GM21786 (cell line): ENCODE data around the gene ITPR2.
"Not testable (repeated sequence)": the region's sequence is repeated elsewhere in the genome, so short reads cannot be mapped to it uniquely, and the experiment has no call there.

ENCODE experiments used
- ATAC-seq: cut with Tn5 transposase; IDR thresholded peaks from one replicate; pipeline ENCODE4 v1.9.1; 2021; ENCODE audit not compliant: unreplicated experiment

Gene ITPR2

DNA sequence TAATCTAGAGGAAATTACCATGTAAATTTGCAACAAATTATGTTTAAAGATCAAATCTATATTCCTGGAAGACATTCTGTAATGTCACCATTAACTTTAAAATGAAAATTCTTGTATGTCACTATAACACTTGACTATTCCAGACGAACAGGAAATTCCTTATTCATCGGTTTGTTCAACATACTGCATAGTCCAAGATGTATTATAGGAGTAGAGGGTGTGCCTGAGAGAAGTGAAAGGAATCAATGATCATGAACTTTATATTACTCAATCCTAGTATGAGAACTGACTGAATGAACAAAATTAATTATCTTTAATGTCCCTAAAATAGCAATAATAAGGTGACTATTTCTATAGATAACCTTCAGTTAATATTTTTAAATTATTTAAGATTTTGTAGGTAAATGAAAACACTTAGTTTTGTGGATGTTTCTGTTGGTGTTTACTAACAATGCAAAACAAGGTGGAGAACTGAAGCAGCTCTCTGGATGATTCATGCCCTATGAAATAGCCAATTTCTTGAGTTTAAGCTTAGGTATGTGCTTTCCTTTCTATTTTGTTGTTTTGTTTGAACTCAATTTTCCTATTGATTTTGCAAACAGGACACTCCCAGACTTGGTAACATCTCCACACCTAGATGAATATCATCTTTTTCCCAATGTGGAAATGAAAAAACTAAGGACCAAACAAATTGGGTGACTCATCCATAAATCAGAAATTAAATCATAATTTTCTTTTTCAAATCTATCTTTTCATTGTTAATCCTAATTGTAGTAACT lies 18.2 kb upstream of the ITPR2 start:
- ATAC-seq = no peak

DNA sequence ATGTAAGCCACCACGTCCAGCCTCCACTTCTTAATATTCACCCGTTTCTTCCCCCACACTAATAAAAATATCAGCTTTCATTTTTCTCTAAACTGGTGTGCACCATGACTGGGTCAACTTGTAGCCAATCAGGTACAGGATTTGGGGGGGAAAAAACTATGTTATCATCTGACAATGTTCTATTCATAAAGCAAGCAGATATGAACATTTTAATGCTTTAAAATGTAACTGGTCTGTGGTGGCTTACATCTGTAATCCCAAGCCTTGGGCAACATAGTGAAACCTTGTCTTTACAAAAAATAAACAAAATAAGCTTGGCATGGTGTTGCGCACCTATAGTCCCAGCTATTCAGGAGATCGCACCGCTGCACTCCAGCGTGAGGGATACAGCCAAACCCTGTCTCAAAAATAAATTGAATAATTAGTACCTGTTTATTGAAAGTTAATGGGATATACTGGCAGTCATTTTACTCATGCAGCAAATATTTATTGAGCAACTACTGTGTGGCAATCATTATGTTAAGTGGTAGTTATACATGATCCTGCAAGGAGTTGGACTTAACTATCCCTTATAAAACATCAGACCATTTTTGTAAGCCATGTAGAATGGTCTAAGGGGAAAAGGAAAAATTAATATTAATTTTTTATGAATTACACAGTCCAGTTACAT lies 15.3 kb upstream of the ITPR2 start:
- no peak for ATAC-seq

GRCh38 chr12:26847431-26847830 lies 14.4 kb upstream of the ITPR2 start:
- no peak for ATAC-seq

GRCh38 chr12:26846416-26846815 lies 13.4 kb upstream of the ITPR2 start:
- ATAC-seq = no peak

DNA sequence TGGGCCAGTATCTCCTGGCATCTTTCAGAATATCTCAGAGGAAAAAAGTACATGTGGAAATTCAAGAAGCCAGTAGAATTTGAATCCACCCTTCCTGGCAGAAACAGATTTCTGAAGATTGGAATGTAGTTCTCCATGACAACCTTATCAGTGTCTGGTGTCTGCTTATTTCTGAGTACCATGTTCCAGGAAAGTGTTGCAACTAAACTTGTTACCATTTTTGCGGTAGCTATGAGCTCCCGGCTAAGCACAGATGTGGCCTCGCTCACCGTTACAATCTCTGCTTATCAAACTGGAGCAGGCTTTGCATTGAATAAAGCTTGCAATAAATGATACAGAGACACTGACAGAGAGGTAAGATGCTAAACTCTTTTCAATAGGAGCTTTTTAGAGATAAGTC lies 13.0 kb upstream of the ITPR2 start:
- ATAC-seq = no peak

- ATAC-seq = no peak
Observed at GRCh38 chr12:26845057-26845666, 12.2 kb upstream of the ITPR2 start.

DNA sequence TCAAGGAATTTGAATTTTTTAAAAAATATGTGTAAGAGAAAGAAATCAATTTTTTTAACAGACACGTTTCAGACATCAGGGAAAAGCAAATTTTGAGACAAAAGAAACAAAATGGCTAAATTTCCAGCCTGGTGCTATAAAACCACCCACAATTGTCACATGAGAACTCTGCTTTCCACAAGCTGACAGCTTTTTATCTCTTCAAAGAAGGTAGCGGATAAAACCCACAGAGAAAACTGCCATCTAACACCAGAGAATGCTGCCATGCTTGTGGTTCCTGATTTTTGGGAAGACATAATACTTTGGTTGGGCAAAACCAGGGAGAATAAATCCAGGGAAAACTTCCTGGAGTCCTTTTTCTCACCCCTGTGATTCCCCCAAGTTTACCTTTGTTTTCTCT lies 10.3 kb upstream of the ITPR2 start:
- no peak for ATAC-seq

DNA sequence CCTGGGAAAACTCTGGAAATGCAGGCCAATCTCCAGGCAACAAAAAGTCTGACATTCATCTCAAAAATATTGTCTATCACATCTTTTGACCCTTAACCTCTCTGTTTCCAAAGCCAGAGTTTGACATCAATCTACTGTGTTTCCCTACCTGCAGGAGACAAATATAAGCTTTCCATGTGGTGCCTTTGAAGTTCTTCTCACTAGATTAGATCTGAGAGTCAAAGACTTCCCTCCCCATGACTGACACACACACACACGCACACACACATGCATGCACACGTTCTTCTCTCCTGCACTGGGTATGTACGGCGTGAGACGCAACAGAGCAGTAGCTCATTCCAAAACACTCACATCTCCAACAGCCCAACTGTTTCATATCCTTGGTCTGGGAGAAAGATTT lies 8.1 kb upstream of the ITPR2 start:
- ATAC-seq = no peak

GRCh38 chr12:26839512-26839911 lies 6.5 kb upstream of the ITPR2 start:
- no peak for ATAC-seq

DNA sequence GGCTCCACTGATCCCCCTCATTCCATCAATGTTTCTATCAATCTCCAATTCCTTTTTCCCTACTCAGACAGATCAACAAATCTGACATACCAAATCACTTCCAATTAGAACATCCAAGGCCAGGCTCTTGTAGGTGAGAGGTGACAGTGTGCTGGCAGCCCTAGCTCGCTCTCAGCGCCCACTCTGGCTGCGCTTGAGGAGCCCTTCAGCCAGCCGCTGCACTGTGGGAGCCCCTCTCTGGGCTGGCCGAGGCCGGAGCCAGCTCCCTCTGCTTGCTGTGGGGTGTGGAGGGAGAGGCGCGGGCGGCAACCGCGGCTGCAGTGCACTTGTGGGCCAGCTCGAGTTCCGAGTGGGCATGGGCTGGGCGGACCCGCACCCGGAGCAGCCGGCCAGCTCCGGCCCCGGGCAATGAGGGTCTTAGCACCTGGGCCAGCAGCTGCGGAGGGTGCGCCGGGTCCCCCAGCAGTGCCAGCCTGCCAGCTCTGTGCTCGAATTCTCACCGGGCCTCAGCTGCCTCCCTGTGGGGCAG lies 6.0 kb upstream of the ITPR2 start:
- ATAC-seq = no peak

GRCh38 chr12:26836201-26836600 lies 3.2 kb upstream of the ITPR2 start:
- no peak for ATAC-seq

DNA sequence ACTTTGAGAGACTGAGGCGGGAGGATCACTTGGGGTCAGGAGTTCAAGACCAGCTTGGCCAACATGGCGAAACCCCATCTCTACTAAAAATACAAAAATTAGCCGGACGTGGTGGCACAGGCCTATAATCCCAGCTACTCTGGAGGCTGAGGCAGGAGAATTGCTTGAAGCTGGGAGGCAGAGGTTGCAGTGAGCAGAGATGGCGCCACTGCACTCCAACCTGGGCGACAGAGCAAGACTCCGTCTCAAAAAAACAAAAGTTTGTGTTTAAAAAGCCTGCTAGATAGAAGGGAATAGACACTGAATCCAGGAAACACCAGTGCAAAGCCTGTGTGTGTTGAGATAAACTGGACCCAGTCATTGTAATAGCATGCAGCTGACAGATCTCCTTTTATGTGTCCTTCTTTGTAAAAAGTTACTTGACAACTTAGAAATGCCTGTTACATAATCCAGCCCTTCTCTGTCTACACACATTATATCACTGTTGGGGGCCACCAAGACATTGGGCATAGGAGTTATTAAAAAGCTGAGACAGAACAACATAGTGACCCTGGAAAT lies 1.6 kb upstream of the ITPR2 start:
- ATAC-seq = not testable (repeated sequence)

DNA sequence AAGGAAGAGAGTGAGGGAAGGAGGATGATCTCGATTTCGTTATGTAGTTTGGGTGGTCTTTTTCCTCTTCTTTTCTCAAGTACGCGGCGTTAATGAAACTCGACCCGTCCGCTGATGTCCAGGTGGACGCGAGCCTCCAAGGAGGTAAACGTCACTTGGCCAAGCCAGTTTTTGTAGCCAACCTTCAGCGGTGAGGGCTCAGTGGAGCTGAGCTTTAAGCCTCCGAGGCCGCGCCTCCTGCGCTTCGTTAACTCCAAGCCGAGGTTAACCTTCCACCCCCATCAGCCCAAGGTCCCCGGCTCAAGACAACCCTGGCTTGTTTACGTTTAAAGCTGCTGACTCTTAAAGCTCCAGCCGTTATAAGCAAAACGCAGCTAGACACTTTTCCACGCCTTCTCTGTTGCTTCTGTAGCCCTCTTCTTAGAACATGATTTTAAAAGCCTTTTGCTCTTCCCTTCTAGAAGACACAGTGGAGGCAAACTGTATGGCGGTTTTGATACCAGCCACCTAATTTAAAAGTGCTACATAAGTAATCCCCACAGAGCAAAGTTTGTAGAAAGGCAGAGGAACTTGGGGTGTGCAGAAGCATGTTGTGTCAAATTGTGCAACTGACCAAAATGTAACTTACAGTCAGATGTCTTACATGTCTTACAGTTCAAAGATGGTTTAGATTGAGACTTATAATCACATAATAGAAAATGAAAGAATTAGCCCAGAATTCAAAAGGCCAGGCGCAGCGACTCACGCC lies 923 bp upstream of the ITPR2 start:
- no peak for ATAC-seq

DNA sequence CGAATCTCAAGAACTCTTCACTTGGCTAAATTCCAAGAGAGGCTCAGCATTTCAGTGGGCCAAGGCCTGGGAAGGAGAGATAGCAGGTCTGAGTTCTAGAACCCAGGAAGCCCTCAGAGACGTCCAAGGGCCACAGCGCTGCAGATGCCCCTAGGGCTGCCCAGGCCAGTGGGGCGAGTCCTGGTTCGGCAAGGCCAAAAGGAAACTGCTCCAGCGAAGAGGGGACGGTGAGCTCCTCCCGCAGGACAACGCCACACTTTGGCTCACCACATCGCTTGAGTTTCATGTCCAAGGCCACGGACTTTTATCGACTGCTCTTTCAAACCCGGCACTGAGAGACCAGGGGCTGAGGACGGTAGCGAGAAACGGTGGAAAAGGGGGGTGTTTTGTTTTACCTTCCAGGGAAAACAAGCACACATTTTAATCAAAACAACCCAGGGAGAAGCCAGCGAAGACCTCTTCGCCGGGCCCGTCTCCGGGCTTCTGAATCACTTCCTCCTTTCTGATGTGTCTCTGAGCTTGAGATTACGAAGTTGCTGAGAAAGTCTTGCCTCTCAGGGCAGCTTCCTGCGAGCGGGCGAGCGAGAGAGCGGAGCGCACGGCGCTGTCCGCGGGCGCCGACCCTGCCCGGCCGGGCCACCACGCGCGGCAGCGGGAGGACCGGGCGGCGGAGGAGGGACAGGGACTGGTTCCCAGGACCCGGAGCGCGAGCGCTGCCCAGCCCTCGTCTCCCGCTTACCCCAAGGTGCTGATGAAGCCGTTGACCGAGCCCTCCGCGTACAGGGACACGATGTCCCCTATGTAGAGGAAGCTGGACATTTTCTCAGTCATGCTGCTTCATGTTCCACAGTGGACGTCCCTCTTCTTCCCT lies 808 bp downstream of the ITPR2 start:
- peak; percentile 44 for ATAC-seq

GRCh38 chr12:26830783-26831551 lies 2.0 kb downstream of the ITPR2 start:
- ATAC-seq = no peak

GRCh38 chr12:26830363-26830762 lies 2.6 kb downstream of the ITPR2 start:
- no peak for ATAC-seq

DNA sequence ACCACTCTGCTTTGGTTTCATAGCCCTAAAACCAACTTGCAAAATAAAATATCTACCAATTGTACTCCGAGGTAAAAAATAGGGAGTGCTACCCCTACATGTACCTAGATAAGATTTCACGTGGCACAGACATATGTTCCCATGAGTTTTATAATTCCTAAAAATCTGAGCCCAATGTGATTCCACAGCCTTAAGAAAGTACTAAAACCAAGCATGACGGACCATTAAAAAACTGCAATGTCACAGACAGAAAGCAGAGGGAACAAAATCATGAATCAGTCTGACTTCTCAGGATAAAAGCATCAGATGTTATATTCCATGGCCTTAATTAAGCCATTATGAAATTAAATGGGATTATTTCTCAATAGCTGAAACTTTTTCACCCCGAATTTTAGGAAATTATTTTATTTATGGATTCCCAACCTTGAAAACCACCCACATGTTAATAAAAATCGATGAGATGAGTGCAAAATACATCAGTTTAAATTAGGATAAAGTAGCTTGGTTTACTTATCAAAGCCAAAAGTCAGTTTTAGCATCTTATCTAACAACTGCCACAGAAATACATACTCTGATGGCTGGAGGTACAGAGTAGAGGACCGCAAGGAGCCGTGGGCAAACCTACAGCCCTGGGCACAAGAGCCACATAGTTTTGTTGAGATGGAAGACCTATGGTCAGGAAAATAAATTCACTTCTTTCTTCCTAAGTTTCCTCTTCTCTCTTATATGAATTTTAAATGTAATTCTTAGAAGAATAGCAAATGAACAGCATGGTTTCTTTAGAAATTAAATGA lies 4.5 kb downstream of the ITPR2 start:
- no peak for ATAC-seq

GRCh38 chr12:26826437-26826836 lies 6.6 kb downstream of the ITPR2 start:
- no peak for ATAC-seq
